GM18861 (cell line): ENCODE results near the gene PCSK9.
A peak's percentile ranks its signal among the peaks of the same experiment; 100 is the strongest.
"Not testable (repeated sequence)": the region's sequence is repeated elsewhere in the genome, so short reads cannot be mapped to it uniquely, and the experiment has no call there.

ENCODE experiments used
- ATAC-seq: cut with Tn5 transposase; IDR thresholded peaks from one replicate; pipeline ENCODE4 v1.9.1; 2021; ENCODE audit not compliant: unreplicated experiment

Gene PCSK9

DNA sequence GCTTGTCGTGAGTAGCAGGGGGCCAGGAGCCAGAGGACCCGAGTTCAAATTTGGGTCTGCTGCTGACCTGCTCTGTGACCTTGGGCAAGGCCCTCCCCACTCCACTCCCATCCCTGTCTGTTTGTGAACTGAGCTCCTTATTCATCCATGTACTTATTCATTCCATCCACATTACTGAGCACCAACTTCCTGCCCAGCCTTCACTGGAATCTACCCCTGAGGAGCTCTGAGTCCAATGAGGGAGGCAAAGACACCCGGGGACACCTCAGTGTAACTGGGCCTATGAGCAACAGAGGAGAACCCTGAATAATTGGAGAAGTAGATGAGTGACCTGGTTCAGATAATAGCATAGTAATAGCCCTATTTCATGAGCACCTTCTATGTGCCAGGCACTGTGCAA lies 31.7 kb upstream of the PCSK9 start:
- no peak for ATAC-seq

DNA sequence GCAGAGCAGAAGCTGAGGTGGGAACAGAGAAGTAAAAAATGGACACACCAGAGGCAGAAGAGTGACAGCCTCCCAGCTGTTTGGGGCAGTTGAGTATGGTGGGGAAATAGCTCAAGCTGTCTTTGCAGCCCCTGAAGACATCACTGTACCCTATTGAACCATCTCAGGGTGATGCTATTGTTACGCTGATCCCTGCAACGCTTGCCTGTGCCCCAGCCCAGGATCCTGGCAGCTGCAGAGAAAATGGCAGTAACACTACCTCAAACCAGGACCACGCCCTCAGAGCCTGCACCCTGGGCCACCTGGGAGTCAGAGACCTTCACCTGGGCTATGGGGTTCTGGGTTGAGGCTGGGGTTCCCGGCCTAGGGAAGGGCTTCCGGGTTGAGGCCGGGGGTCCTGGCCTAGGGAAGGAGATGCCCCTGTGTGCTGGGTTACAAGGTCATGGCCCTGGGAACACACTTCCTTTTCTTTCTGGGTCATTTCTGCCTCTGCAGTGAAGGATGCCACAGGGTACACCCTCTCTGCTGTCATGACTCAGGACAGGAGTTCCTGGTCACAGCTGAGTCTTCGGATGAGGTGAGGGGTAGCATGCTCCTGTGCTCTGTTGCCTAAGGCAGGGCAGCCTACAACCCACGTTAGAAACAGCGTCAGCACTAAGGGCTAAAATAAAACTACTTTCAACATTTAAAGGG lies 29.0 kb upstream of the PCSK9 start:
- no peak for ATAC-seq

DNA sequence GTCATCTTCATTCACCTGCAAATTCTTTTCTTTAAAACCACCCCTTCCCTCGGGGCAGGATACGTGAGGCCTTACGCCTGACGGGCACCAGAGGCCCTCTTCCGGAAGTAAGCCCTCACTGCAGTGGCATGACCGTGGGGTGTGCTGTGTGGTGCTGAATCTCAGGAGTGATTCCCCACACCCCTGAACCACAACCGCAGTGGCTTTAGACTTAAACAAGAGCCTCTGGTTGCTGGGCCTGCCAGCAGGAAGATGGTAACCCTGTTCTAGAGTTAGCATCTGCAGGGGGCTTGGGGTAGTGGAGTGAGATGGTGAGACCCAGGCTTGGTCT lies 28.5 kb upstream of the PCSK9 start:
- no peak for ATAC-seq

DNA sequence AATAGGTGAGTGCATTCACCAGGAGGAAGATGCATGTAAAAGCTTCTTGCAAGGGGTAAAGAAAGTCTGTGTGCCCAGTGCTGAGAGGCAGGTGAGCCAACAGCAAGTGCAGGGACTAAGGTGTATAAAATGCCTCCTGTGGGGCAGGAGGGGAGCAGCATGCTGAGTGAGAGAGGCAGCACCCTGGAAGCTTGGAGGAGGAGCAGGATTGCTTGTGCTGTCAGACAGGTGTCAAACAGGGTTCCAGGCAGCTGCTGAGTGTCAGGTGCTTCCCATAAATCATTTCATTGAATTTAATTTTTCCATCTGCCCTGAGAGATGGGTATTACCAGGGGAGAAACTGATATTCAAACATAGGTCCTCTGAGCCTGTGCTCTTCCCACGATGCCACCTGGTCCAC lies 26.7 kb upstream of the PCSK9 start:
- no peak for ATAC-seq

DNA sequence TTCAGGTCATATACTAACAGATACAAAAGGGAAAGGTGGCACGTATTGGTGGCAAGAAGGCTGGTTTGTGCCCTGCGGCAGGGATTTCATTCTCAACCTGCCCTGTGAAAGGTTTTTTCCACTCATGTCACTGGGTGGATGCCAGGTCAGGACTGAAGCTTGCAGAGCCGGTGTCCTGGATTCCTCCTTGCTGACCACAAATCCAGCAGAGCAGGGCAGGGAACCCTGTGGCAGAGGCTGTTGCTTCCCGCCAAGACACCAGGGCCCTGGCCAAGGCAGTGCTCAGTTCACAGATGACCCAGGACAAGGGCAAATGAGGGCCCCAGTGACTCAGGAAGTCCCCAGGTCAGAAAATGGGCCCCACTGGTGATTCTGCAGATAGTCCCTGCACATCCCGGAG lies 24.2 kb upstream of the PCSK9 start:
- no peak for ATAC-seq

DNA sequence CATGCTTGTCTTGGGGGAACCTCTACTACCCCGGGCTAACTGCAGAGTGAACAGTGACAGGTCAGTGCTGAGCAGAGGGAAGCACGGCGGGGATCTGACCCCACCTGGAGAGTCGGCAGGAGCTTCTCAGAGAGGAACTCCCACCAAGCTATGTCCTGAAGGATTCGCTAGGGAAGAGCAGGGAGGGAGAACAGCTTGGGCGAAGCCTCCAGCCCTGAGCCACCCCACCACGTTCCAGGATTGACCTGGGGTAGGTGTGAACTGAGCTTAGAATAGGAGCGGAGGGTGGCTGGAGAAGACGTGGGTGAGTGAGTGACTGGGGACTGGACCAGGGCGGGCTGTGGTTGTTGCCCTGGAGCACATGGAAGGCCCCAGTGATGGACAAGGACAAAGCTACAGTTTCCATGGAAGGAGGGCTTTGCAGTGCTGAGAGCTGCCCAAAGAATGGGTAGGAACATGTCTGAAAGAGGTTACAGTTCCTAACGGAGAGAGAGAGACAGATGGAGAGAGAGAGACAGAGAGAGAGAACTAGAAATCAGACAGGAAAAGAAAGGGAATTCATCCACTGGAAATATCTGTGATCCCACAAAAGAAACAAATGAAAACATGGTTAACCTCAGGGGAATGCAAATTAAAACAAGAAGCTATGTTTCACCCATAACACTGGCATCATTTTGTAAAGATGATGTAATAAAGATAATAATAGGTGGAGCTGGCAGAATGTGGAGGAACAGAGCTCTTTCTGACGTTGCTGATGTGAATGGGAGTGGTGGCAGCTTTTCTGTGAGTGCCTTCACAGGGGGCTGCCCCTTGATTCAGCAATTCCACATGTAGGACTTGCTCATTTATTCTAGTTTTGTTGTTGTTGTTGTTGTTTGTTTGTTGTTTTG lies 23.4 kb upstream of the PCSK9 start:
- no peak for ATAC-seq

DNA sequence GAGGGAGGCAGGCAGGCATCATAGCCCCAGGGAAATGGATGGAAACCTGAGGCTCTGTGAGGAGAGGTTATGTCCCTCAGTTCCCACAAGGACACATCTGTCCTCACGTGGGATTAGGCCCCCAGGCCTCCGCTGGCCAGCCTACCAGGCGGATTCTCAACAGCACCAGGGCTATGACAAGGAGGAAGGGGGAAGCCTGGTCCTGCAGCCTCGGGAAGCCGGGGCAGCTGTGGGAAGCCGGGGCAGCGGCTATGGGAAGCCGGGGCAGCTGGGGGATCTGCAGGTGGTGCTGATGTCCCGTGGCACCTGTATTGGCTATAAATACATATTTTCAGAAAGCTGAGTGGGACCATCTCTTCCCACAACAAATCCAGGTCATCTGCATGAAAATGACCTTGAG lies 21.0 kb upstream of the PCSK9 start:
- no peak for ATAC-seq

DNA sequence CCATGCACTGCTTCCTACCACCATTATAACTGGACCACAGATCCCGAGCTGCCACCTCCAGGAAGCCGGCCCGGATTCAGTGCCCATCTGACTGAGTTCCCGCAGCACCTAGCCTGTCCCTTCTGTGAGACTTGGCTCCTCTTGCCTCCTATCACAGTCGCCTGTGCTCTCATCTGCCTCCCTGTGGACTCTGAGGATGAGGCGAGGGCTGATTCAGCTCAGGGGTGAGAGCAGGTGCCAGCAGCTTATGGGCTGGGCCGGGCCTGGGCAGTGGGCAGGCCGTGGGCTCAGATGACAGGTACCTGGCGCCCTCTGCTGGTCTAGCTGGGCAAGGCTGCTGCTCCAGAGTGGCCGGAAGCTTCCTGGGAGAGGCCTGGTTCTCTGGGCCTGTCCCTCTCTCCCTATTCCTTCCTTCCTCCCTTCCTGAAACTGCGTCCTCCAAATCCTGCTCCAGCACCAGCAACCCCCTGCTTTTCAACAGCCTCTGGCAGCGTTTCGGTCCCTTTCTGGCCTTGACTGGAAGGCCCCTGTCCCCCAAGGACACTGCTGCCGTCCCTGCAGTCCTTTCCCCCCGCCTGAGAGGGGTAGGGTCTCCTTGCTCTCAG lies 17.3 kb upstream of the PCSK9 start:
- ATAC-seq = peak; percentile 75

DNA sequence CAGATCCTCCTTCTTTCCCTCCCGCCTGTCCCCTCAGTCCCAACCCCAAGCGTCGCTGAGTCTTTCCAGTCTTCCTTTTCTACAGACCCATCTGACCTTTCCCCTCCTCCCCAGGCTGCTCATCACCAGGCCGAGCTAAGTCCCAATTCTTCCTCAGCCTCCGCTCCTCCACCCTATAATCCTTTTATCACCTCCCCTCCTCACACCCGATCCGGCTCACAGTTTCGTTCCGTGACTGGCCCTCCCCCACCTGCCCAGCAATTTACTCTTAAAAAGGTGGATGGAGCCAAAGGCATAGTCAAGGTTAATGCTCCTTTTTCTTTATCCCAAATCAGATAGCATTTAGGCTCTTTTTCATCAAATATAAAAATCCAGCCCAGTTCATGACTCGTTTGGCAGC lies 15.2 kb upstream of the PCSK9 start:
- not testable (repeated sequence) for ATAC-seq

DNA sequence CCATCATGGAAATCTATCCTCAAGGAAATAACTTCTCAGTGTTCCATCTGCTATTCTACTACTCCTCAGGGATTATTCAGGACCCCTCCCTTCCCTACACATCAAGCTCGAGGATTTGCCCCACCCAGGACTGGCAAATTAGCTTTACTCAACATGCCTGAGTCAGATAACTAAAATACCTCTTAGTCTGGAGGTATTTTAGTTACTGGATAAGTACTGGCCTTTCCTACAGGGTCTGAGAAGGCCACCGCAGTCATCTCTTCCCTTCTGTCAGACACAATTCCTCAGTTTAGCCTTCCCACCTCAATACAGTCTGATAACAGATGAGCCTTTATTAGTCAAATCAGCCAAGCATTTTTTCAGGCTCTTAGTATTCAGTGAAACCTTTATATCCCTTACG lies 12.7 kb upstream of the PCSK9 start:
- ATAC-seq = not testable (repeated sequence)

DNA sequence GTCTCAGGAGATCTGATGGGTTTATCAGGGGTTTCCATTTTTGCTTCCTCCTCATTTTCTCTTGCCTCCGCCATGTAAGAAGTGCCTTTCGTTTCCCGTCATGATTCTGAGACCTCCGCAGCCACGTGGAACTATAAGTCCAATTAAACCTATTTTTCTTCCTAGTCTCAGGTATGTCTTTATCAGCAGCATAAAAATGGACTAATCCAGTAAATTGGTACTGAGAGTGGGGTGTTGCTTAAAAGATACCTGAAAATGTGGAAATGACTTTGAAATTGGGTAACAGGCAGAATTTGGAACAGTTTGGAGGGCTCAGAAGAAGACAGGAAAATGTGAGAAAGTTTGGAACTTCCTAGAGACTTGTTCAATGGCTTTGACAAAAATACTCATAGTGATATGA lies 8.2 kb upstream of the PCSK9 start:
- ATAC-seq = not testable (repeated sequence)

DNA sequence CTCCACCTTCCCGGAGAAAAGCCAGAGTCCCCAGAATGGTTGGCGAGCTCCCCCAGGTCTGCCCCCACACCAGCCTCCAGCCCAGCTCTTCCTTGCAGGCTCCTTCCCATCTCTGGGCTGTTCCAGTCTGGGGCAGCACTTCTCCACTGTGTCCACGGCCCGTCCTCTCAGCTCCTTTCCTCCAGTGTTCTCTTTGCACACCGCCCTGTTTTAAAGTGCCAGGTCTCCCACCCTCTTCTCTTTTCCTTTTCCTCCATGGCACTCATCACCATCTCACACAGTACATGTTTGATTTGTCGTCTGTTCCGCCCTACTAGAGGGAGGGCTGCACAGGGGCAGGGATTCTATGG lies 6.1 kb upstream of the PCSK9 start:
- no peak for ATAC-seq

DNA sequence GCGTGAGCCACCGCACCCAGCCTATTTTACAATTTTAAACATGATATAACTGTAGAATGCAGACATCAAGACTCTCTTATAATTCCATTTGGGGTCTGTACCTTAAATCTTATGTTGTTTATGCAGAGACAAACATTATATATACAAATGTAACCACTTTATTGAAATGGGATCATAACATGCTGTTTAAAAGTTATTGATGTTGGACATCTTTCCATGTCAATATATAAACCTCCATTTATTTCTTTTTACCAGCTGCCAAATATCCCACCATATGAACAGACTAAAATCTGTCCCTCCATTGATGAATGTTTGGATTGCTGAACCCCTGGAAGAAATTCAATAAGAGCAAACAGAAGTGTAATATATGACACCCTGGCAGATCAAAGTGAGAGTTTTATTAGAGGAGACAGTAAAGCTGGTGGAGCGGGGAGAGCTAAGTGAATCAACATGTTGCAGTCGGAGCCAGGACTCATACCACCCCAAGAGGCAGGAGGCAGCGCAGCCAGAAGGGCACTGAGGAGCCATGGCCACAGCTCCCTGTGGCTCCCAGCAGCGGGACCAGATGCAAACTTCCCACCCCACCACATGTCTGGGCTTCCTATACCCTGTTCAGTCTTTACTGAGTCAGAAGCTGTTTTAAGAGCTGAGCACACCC lies 4.7 kb upstream of the PCSK9 start:
- no peak for ATAC-seq

DNA sequence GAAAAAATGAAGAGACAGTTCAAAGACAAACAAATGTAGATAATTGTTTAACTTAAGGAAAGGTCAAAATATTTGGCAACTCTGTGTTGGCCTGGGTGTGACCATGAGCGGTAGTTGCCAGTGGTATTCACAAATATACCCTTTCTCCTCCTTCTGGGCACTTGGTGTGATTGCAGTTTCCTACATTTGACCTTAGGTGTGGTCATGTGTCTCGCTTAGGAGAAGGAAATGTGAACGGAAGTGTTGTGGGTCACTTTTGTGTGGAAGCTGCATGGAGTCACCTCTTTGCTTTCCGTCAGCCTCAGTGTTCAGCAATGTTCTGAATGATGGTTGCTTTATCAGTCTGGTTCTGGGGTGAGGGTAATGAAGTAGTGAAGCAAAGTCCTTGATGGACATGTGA lies 3.4 kb upstream of the PCSK9 start:
- ATAC-seq = no peak

DNA sequence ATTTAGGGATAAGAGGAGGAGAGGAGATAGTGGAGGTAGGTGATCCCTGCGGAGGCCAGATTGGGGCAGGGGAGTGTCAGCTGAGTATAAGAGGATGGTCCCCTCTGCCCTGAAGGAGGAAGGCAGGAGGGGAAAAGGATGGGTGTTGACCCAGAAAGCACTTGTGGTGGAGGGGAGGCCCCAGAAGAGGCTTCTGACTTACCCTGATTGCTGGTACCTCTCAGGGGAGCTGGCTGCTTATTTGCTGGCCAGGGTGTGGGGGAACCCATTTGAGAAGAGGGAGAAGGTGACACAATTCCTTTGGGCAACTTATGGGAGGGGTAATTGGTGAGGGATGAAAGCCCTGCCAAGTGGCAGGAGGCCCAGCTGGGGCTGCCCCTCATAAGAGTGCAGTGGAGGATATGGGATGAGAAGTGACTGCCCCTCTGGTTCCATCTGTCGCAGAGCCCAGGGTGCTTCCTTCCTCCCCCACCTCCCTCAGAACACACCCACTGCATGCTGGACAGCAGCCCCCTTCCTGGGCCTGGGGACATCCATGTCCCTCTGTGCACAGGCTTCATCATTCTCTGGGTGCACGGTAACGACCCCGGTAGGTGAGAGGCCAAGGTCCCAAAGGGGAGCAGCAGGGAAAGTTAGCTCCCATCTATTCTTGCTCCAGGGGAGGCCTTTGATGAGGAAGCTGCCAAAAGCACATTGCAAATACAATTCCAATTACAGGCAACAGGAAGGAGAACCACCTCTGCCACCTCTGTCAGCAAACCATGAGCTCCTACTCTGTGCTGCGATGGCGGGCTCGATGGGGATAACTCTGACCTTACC lies 1.4 kb upstream of the PCSK9 start:
- no peak for ATAC-seq

DNA sequence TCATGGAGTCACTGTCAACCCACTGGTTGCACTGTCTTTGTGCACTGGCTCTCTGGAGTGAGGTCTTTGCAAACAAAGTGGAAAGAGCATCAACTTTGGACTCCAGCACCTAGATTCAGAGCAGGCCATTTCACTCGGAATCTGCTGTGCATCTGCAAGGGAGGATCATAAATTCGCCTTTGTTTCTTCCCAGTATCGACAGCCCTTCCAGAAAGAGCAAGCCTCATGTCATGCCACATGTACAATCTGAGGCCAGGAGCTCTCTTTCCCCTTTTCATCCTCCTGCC lies 853 bp upstream of the PCSK9 start:
- ATAC-seq = no peak

DNA sequence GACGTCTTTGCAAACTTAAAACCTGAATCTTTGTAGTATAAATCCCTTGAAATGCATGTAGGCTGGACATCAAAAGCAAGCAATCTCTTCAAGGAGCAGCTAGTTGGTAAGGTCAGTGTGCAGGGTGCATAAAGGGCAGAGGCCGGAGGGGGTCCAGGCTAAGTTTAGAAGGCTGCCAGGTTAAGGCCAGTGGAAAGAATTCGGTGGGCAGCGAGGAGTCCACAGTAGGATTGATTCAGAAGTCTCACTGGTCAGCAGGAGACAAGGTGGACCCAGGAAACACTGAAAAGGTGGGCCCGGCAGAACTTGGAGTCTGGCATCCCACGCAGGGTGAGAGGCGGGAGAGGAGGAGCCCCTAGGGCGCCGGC lies 390 bp upstream of the PCSK9 start:
- ATAC-seq = no peak

DNA sequence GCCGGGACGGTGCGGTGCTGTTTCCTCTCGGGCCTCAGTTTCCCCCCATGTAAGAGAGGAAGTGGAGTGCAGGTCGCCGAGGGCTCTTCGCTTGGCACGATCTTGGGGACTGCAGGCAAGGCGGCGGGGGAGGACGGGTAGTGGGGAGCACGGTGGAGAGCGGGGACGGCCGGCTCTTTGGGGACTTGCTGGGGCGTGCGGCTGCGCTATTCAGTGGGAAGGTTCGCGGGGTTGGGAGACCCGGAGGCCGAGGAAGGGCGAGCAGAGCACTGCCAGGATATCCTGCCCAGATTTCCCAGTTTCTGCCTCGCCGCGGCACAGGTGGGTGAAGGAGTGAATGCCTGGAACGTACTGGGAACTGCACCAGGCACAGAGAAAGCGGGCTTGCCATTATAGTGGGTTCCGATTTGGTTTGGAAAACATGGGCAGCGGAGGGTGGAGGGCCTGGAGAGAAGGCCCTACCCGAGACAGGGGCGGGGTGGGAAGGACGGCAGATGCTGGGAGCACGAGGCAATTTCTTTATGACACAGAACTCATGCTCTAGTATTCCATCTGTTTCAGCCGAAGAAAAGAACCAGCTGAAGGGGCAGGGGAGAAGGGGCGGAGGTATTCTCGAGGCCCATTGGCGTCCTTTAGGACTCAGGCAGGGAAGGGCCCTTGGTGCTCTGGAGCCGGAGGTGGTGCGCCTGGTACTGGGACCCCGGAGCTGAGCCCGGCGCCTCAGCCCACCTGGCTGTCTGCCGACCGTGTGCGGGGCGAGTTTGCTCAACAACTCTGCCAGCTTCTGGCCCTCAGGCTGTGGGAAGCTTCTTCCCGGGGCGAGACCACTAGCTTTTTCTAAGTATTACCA lies 960 bp downstream of the PCSK9 start:
- ATAC-seq = no peak

DNA sequence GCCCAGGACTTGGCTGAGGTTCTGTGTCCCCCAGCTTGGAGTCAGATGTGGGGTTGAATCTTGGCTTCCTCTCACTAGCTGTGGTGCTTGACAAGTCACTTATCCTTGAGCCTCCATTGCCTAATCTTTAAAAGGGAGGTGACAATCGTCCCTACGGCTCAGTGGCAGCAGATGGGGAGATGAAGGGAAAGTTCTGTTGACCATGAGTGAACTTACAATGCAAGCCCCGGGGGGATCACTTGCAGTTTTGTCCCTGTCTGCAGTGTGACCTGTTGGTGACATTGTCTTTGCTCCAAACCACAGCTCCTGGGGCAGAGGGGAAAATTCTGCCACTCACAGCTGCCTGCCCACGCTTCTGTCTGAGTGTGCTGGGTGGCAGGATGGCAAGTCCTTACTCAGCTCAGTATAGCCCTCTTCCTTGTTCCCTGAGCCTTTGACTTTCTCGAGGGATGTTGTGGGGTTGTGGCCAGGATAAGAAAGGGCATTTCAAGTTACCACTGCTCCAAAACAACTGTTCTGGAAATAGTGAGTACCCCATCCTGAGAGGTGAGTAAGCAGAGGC lies 1.7 kb downstream of the PCSK9 start:
- ATAC-seq = no peak

DNA sequence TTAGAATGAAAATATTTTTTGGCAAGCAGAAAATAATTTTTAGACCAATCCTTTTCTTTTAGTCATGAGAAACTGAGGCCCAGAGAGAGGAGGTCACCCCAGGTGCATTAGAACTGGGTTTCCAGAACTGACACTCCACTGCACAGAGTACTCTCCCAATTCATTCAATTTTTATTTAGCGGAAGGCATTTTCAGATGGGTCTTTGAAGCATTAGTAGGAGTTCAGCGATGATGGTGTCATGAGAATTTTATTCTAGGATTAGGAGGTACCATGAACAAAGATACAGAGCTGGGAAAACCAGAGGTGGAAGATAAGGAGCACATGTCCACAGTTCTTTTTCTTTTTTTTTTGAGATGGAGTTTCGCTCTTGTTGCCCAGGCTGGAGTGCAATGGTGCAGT lies 2.3 kb downstream of the PCSK9 start:
- no peak for ATAC-seq
